ENCODE measurements around the gene PDZD2. TPM values are rescaled to one million over a fixed set of nuclear protein-coding genes. Genes with fewer than 3 reads are reported as not detected.

Gene PDZD2
- total RNA-seq, 1 experiment from 2014 or later, result 2.2 TPM

DNA sequence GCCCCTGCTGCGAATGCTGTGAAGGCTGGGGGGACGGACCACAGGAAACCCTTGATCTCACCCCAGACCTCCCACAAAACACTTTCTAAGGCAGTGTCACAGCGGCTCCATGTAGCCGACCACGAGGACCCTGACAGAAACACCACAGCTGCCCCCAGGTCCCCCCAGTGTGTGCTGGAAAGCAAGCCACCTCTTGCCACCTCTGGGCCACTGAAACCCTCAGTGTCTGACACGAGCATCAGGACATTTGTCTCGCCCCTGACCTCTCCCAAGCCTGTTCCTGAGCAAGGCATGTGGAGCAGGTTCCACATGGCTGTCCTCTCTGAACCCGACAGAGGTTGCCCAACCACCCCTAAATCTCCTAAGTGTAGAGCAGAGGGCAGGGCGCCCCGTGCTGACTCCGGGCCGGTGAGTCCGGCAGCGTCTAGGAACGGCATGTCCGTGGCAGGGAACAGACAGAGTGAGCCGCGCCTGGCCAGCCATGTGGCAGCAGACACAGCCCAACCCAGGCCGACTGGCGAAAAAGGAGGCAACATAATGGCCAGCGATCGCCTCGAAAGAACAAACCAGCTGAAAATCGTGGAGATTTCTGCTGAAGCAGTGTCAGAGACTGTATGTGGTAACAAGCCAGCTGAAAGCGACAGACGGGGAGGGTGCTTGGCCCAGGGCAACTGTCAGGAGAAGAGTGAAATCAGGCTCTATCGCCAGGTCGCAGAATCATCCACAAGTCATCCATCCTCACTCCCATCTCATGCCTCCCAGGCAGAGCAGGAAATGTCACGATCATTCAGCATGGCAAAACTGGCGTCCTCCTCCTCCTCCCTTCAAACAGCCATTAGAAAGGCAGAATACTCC, 450.4 kb downstream of the PDZD2 start:
- Histone ChIP-seq H3K9me3 (ENCODE audit: low read depth, low read length, poor library complexity, severe bottlenecking) (no peaks in the 10 kb centered on the region), H3K27me3 (replicated peaks; ENCODE audit: insufficient read depth, low read depth, low read length, poor library complexity) (no peaks in the 10 kb centered on the region), H3K27ac (ENCODE audit: low read depth, low read length, poor library complexity, severe bottlenecking) (no peak overlapping the region), H3K4me1 (ENCODE audit: insufficient read depth, low read length, poor library complexity, severe bottlenecking) (no peaks in the 10 kb centered on the region), H3K4me3 (ENCODE audit: low read depth, low read length, poor library complexity, severe bottlenecking) (no peak overlapping the region), H3K36me3 (ENCODE audit: insufficient read depth, low read length, poor library complexity, severe bottlenecking) (no peaks in the 10 kb centered on the region)
- DNase-seq (ENCODE audit: low spot score), result no peak
- no TSS peak for BruUV-seq (replicated peaks)
- ChIA-PET POLR2A (ENCODE audit: low non-redundant PET) (no interaction called here), CTCF (interaction anchor here (0.5 kb wide), 1 partner anchor 489 kb away, joined by 8 read pairs; no protein-coding TSS in a partner anchor)
- TF ChIP-seq, protein P1, sequence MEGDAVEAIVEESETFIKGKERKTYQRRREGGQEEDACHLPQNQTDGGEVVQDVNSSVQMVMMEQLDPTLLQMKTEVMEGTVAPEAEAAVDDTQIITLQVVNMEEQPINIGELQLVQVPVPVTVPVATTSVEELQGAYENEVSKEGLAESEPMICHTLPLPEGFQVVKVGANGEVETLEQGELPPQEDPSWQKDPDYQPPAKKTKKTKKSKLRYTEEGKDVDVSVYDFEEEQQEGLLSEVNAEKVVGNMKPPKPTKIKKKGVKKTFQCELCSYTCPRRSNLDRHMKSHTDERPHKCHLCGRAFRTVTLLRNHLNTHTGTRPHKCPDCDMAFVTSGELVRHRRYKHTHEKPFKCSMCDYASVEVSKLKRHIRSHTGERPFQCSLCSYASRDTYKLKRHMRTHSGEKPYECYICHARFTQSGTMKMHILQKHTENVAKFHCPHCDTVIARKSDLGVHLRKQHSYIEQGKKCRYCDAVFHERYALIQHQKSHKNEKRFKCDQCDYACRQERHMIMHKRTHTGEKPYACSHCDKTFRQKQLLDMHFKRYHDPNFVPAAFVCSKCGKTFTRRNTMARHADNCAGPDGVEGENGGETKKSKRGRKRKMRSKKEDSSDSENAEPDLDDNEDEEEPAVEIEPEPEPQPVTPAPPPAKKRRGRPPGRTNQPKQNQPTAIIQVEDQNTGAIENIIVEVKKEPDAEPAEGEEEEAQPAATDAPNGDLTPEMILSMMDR (conservative IDR thresholded peaks at IDR 0.05; ENCODE audit: low read depth, low read length), result no peak
- no peak for TF ChIP-seq EZH2 (IDR thresholded peaks at IDR 0.05; ENCODE audit: borderline replicate concordance, low read depth, low read length, poor library complexity, severe bottlenecking)
- intact Hi-C loops (cut with micrococcal nuclease; ENCODE audit: unreplicated experiment), result no loop called here

DNA sequence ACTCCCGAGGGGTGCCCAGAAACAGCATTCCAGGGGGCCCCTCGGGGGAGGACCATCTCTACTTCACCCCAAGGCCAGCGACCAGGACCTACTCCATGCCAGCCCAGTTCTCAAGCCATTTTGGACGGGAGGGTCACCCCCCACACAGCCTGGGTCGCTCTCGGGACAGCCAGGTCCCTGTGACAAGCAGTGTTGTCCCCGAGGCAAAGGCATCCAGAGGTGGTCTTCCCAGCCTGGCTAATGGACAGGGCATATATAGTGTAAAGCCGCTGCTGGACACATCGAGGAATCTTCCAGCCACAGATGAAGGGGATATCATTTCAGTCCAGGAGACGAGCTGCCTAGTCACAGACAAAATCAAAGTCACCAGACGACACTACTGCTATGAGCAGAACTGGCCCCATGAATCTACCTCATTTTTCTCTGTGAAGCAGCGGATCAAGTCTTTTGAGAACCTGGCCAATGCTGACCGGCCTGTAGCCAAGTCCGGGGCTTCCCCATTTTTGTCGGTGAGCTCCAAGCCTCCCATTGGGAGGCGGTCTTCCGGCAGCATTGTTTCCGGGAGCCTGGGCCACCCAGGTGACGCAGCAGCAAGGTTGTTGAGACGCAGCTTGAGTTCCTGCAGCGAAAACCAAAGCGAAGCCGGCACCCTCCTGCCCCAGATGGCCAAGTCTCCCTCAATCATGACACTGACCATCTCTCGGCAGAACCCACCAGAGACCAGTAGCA, 451.3 kb downstream of the PDZD2 start:
- H3K4me3 ChIP-seq (ENCODE audit: low read depth, low read length, poor library complexity, severe bottlenecking), result no peak overlapping the region
- CTCF ChIA-PET, result interaction anchor here (0.5 kb wide), 1 partner anchor 490 kb away, joined by 8 read pairs; no protein-coding TSS in a partner anchor
- intact Hi-C loops (cut with micrococcal nuclease; ENCODE audit: unreplicated experiment), result no loop called here

DNA sequence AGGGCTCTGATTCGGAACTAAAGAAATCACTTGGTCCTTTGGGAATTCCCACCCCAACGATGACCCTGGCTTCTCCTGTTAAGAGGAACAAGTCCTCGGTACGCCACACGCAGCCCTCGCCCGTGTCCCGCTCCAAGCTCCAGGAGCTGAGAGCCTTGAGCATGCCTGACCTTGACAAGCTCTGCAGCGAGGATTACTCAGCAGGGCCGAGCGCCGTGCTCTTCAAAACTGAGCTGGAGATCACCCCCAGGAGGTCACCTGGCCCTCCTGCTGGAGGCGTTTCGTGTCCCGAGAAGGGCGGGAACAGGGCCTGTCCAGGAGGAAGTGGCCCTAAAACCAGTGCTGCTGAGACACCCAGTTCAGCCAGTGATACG, 451.8 kb downstream of the PDZD2 start:
- H3K36me3 ChIP-seq (ENCODE audit: insufficient read depth, low read length, poor library complexity, severe bottlenecking), result no peaks in the 10 kb centered on the region

More for the DNA sequence above, 451.3 kb downstream of the PDZD2 start:
- Histone ChIP-seq H3K27ac (ENCODE audit: low read depth, low read length, poor library complexity, severe bottlenecking) (no peak overlapping the region), H3K27me3 (replicated peaks; ENCODE audit: insufficient read depth, low read depth, low read length, poor library complexity) (no peaks in the 10 kb centered on the region), H3K4me1 (ENCODE audit: insufficient read depth, low read length, poor library complexity, severe bottlenecking) (no peaks in the 10 kb centered on the region), H3K36me3 (ENCODE audit: insufficient read depth, low read length, poor library complexity, severe bottlenecking) (no peaks in the 10 kb centered on the region), H3K9me3 (ENCODE audit: low read depth, low read length, poor library complexity, severe bottlenecking) (no peaks in the 10 kb centered on the region)
- POLR2A ChIA-PET (ENCODE audit: low non-redundant PET), result no interaction called here
- no peak for DNase-seq (ENCODE audit: low spot score)
- BruUV-seq (replicated peaks), result no TSS peak
- TF ChIP-seq, protein P1 (conservative IDR thresholded peaks at IDR 0.05; ENCODE audit: low read depth, low read length), result no peak
- TF ChIP-seq EZH2 (IDR thresholded peaks at IDR 0.05; ENCODE audit: borderline replicate concordance, low read depth, low read length, poor library complexity, severe bottlenecking), result no peak

More for the DNA sequence above, 451.8 kb downstream of the PDZD2 start:
- intact Hi-C loops (cut with micrococcal nuclease; ENCODE audit: unreplicated experiment), result no loop called here
- POLR2A ChIA-PET (ENCODE audit: low non-redundant PET), result no interaction called here
- no peaks in the 10 kb centered on the region for H3K4me1 ChIP-seq (ENCODE audit: insufficient read depth, low read length, poor library complexity, severe bottlenecking)
- no peaks in the 10 kb centered on the region for H3K9me3 ChIP-seq (ENCODE audit: low read depth, low read length, poor library complexity, severe bottlenecking)
- CTCF ChIA-PET, result no interaction called here
- no peaks in the 10 kb centered on the region for H3K27me3 ChIP-seq (replicated peaks; ENCODE audit: insufficient read depth, low read depth, low read length, poor library complexity)
- H3K27ac ChIP-seq (ENCODE audit: low read depth, low read length, poor library complexity, severe bottlenecking), result no peak overlapping the region
- no peak overlapping the region for H3K4me3 ChIP-seq (ENCODE audit: low read depth, low read length, poor library complexity, severe bottlenecking)
- DNase-seq (ENCODE audit: low spot score), result no peak
- BruUV-seq (replicated peaks), result no TSS peak
- no peak for TF ChIP-seq EZH2 (IDR thresholded peaks at IDR 0.05; ENCODE audit: borderline replicate concordance, low read depth, low read length, poor library complexity, severe bottlenecking)
- TF ChIP-seq, protein P1 (conservative IDR thresholded peaks at IDR 0.05; ENCODE audit: low read depth, low read length), result no peak
